Measurements from ENCODE around the gene ASIP.
A peak's percentile ranks its signal among the peaks of the same experiment; 100 is the strongest.
"Not testable (repeated sequence)": the region's sequence is repeated elsewhere in the genome, so short reads cannot be mapped to it uniquely, and the experiment has no call there.

The ASIP gene

DNA sequence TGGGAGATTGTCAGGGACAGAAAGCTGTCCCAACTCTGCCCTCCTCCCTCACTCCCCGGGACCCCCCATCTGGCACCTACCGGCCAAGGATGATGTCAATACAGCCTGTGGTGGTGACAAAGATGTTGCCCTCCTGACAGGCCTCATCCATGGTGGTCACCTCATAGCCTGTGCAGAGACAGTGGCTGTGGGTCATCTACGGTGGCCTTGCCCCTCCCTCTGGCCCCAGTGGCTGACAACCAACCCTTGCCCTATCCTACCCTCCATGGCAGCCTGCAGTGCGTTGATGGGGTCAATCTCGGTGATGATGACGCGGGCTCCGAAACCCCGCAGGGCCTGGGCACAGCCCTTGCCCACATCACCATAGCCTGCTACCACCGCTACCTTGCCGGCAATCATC, 49.2 kb downstream of the ASIP start:
- no peak for DNase-seq

DNA sequence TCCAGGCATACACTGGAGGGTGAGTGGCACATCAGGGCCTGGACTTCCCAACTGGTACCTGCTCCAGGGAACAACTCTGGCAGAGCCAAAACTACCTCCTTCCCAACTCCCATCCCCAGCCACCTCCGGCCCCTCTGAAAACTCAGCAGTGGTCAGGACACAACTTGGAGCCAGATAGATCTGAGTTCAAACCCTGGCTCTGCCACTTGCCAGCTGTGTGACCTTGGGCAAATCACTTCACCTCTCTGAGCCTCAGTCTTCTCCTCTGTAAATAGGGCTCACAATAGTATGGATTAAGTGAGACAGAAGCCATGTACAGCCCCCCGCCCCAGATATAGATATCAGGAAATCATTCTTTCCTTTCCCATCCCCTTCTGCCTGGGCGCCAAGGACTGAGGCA, 51.3 kb downstream of the ASIP start:
- DNase-seq: no peak

DNA sequence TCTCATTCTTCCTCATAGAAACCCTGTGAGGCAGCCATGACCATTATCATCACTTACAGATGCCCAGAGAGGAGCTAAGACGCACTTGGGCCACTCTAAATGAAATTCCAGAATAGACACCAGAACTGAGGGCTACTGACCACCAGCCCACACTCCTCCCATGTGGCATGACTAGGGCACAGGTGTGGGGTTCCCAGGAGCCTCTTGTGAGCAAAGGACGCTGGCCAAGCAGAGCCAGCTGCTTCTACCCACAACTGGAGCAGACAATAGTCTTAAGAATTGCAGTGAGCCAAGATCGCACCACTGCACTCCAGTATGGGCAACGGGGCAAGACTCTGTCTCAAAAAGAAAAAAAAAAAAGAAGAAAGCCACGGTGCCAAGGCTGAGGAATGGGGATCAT, 51.9 kb downstream of the ASIP start:
- DNase-seq: no peak

DNA sequence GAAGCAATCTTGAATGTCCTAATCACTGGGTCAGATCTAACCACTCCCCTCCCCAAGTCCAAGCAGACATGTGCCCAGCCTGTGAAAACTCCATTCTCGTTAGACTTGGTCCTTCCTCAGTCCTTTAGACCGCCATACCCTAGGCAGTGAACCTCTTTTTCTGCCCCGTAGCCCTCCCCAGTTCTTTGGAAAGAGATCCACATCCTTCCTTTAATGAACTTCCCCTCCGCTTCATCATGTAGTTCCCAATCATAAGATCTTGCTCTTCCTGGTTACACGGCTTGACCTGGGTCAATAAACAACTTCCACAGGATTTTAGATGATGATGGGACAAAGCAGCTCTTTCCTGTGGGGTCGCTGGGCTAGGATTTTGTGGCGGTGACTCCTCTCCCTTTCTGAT, 52.4 kb downstream of the ASIP start:
- no peak for DNase-seq

DNA sequence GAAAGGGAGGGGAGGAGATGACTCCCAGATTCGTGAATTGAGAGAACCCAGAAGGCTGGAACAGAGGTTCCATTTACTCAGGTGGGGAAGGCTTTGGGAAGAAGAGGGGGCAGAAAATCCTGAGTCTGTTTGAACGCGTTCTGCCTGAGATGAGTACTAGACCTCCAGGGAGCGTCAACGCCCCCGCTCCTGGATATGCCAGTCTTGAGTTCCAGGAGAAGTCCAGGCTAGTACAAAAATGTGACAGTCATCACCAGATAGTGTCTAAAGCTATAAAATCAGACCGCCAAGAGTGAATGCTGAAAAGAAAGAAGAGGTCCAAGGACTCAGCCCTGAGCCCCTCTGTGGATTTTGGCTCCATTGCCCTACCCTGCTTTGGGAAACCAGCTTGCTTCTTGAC, 53.3 kb downstream of the ASIP start:
- no peak for DNase-seq

DNA sequence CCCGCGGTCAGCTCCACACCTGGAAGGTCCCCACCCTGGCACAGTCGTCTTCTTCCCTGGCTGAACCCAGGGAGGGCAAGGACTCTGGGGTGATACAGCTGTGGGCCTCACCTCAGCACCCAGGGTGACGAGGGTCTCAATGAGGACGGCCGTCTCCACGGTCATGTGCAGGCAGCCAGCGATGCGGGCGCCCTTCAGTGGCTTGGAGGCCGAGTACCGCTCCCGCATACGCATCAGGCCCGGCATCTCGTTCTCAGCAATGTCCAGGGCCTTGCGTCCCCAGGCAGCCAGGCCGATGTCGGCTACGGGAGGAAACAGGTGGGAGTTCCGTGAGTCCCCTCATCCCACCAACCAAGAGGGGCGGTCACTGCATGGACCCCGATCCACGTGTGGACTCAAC, 54.1 kb downstream of the ASIP start:
- no peak for DNase-seq

DNA sequence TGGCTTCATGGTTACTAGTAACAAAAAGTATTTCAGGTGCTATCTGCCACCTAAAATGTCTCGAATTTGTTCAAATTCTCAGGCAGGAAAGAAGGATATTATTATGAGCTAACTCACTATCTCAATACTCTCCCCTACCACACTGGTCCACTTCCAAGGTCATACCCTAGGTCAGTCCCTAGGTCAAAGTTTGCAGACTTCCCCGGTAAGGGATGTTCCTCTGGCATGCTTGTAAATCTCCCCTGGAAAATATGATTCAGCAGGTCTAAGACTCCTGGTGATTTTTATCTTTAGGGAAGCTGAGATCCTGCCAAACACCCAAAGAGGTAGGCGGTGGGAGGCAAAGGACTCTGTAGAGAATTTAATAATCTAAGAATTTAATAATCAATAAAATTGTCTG, 55.2 kb downstream of the ASIP start:
- DNase-seq: no peak

DNA sequence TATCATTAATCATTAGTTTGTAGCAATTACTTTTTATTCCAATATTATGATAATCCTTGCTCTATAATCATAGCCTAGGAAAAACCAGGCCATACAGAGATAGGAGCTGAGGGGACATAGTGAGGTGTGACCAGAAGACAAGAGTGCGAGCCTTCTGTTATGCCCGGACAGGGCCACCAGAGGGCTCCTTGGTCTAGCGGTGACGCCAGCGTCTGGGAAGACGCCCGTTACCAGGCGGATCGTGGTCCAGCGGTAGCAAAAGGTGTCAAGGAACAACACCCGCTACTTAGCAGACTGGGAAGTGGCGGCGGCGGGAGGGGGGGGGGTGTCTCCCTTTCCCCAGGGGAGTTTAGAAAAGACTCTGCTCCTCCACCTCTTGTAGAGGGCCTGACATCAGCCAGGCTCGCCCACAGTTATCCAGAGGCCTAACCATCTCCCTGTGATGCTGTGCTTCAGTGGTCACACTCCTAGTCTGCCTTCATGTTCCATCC, 57.1 kb downstream of the ASIP start:
- not testable (repeated sequence) for DNase-seq

DNA sequence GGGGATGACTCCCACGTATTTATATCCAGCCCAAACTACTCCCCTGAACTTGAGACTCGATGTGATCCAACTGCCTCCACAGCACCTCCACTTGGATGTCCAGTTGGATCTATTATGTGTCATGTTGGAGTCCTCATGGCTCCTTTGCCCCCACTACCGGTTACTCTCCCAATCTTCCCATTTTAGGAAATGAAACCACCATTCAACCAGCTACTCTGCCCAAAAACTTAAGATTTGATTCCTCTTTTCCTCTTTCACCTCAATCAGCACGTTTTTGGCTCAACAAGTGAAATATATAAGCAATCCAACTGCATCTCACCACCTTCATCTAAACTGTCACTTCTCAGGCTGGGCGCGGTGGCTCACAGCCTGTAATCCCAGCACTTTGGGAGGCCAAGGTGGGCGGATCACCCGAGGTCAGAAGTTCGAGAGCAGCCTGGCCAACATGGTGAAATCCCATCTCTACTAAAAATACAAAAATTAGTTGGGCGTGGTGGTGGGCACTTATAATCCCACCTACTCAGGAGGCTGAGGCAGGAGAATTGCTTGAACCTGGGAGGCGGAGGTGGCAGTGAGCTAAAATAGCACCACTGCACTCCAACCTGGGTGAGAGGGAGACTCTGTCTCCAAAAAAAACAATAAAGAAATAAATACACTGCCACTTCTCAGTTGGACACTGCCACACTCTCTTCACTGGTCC, 58.5 kb downstream of the ASIP start:
- DNase-seq: no peak

DNA sequence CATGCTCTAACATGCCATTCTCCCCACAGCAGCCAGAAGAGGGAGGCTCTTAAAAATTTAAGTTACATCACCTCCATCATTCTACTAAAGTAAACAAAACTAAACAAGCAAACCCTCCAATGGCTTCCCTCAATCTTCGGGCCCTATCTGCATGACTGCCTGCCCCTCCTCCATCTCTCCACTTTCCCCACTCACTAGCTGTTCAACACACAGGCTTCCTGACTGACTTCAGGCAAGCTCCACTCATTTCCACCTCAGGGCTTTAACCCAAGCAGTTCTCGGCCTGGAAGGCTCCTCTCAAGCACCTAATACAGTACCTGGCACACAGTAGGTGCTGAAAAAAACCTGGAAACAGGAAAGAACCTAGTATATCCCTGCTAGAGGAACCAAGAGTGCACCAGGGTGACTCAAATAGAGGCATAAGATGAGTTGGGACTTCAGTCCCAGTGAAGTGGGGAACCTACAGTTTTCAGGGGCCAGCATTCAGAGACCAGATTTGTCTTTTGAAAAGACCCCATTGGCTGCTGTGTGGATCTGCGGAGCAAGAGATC, 59.1 kb downstream of the ASIP start:
- DNase-seq: no peak

DNA sequence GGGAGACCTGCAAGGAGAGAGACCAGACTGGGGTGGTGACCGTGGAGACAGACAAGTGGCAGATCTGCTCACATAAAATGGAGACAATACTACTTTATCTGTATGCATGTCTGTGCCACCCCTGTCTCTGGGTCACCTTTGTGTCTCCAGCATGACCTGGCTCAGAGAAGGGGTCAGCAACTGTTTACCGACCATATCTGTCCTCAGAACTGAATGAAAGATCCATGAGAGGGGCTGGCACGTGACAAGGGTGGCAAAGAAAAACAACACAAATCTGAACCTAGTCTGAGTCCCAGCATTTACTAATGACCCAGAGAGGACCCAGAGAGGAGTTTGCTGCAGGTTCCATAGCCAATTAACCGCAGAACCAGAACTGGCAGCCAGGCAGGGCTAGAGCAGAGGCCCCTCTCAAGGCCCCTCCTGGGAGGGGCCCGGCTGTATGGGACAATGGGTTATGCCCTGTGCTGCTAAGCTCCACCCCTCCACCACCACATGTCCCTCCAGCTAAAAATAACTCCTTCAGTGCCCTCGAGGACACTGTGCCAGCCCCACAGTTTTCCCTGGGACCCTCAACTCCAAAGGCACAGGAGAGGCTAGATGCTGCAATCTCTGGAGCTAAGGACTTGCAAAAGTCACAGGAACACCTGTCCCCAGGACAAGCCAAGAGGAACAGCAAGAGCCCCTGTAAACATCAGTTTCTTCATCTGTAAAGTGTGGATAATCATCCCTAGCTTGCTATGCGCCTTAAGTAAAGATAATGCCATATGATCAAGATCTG, 59.8 kb downstream of the ASIP start:
- DNase-seq: no peak

DNA sequence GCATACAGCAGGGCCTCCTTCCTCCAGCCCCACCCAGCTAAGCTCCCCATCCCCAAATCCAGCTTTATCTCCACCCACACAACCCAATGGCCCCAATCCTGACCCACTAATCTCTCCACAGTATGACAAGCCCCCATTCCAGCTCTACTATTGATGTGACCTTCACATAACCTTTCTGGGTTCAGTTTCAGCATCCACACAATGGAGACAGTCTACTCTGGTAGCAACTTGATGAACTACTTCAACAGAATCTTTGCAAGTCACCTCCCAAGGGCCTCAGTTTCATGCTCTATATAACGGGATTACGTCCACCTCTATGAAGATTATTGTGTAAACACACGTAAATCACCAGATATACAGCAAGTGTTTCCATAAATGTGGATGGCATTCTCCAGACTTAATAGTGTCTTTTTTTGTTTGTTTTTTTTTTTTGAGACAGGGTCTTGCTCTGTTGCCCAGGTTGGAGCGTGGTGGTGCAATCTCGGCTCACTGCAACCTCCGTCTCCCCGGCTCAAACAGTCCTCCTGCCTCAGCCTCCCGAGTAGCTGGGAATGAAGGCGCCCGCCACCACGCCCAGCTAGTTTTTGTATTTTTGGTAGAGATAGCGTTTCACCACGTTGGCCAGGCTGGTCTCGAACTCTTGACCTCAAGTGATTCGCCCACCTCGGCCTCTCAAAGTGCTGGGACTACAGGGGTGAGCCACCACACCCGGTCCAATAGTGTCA, 60.5 kb downstream of the ASIP start:
- no peak for DNase-seq

DNA sequence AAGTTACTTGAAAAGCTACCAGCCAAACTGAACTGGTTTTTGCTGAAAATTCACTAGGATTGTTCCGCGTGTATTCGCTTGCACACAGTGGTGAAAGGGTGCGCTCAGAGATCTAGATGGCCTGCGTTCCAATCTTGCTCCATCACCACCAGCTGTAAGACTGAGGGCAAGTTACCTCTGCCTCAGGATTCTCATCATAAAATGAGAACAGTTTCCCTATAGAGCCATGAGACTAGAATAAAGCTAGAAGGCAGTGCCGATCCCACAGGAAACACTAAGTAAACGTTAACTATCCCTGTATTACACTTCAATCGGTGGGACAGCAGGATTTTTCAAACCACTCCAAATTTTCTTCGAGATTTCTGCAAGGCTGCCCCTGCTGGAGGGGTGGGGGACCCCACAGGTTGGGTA, 61.1 kb downstream of the ASIP start:
- no peak for DNase-seq

DNA sequence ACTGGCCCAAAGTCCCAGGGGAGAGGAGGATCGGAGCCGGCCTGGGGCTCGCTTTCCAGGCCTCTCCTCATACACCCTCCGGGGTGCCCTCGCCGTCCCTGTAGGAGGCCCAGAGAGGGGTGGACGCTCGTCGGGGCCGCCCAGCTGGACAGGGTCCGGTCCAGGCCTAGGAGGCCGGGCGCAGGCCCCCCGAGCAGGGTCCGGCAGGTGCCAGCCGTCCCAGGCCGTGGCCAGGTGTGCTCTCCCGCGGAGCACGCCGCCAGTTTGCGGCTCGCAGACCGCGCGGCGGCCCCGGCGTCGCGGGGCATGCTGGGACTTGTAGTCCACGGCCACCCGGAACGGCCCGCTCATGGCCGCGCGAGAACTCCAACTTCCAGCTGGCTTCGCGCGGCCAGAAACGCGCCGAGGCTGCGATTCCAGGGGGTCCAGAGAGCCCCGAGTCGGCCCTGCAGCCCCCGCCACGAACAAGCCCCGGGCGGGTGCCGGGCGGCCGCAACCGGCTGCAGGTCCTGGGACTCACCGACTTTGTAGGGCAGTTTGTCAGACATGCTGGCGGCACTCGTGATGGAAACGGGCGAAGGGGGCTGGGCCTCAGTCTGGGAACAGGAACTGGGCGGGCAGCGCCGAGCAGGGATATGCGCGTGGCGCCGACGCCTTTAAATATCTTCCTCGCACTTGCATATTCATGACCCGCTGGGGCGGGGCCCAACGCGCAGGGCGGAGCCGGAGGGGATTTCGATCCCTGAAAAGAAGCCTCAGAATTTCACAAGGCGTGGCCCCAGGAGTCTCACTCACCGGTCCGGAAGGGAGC, 61.7 kb downstream of the ASIP start, which contains the start of gene AHCY:
TSS of gene AHCY (minus strand) at position 633 of the 811 bp plus-strand sequence. CDS start at position 548, 85 bp downstream.
- peak; percentile 98 for DNase-seq

DNA sequence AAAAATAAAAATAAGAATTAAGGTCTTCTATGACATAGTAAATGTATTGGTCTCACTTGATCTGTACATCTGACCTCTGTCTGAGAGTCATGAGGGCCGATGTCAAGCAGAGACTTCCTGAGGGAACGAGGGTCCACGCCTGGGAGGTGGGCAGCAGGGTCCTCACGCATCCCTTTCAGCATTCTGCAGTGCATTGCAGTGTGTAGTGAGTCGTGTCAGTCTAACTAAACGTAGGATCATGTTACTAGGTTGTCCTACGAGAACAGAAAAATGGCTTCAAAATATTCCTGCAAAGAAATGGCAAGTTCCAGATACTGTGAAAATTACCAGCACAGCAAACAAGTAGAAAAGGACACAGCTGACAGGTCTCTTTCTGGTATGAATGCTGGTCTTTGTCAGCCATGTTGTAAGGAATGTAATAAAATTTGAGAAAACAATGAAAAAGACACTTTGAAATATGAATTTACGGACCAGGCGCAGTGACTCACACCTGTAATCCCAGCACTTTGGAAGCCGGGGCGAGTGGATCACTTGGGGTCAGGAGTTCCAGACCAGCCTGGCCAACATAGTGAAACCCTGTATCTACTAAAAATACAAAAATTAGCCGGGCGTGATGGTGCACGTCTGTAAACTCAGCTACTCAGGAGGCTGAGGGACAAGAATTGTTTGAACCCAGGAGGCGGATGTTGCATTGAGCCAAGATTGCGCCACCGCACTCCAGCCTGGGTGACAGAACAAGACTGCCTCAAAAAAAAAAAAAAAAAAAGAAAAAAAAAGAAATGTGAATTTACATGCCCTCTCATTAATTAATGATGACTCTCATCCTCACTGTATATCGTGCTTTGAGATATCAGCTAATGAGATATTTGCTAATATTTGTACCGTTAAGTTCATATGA, 64.4 kb downstream of the ASIP start:
- DNase-seq: no peak

DNA sequence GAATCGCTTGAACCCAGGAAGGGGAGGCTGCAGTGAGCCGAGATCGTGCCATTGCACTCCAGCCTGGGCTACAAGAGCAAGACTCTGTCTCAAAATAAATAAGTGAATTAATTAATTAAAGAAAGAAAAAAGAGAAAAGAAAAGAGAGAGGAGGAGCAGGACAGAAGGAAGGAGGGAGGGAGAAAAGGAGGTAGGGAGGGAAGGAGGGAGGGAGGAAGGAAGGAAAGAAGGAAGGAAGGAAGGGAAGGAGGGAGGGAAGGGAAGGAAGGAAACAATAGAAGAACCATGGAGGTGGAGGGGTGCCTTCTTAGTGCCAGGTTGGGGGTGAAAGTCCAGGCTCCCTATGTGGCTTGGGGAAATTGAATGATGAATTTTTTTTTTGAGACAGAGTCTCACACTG, 68.5 kb downstream of the ASIP start:
- DNase-seq: no peak

DNA sequence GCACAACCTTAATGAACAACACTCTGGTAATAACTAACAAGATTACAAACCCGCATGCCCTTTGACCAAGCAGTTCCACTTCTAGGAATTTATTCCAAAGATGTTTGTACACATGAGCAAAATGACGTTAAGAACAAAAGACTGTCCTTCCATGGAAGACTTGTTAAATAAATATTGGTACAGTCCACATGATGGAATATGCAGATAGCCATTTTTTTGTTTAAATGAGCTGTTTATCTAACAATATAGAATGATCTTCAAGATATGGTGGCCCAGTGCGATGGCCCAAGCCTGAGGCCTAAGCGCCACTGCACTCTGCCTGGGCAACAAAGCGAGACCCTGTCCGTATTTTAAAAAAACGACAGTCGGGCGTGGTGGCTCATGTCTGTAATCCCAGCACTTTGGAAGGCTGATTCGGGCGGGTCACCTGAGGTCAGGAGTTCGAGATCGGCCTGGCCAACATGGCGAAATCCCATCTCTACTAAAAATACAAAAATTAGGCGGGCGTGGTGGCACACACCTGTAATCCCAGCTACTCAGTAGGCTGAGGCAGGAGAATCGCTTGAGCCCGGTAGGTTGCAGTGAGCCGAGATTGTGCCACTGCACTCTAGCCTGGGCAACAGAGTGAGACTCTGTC, 69.4 kb downstream of the ASIP start:
- no peak for DNase-seq

DNA sequence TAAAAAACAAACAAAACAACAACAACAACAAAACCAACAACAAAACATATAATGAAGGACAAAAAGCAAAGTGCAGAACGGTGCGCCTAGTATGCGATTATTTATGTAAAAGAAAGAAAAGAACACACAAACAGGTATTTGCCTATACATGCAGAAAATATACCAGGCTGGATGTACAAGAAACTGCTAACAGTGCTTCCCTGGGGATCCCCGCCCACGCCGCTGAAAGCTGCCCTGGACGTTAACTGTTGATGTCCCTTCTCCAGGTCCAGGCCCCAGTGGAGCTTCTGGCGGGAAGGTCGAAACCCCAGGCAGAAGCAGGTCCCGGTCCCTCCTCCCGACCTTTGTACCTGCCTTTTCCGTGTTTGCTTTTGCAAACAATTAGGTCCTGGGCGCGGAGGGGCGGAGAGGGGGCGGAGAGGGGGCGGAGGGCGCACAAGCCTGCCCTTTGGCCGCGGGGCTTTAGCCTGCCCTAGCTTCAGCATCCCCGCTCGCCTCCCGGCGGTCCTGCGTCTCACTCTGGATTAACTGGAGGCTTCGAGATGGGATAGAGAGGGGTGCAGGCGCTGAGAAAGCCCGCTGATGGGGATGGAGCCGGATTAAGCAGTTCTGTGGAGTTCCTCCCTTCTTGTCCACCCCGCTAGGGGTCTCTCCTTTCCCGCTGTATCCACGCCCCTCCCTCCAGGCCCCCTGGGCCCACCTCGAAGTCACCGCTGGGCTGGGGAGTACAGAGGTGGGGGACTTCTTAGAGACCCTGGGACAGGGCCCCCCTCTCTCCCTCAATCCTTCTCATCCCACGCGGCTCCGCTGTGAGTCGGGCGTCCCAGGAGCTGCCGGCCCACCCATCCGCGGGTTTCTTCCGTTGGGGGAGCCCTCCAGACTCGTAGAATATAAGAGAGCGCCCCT, 70.1 kb downstream of the ASIP start:
- DNase-seq: no peak

DNA sequence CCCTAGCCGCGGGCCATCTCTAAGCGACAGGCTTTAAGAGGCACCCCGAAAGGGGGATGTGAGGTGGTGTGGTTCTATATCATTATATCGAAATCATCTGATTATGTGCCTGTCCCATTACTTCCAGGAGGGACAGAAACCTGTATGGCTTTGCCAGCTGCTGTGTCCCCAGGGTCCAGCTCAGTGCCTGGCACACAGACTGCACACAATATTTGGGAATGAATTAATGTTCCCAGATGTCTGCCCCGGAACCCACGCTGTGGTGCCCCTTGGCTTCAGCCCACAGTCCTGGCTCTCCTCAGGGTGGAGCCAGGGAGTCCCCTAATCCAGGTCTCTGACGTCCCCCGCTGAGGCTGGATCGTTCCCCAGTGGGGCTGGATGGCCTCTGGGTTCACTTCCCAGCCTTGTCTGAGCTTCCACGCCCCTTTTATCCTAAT, 70.8 kb downstream of the ASIP start:
- DNase-seq: no peak

Measured in NCI-H226 (cell line).